H1 (cell line): ENCODE measurements around the gene CAMK2A. TPM values are rescaled to one million over a fixed set of nuclear protein-coding genes. Genes with fewer than 3 reads are reported as not detected.

ENCODE experiments used
- CBX5 ChIP-seq: fragments of 300-800, 300-1000 bp; sonication (generic); IDR thresholded peaks from 2 replicates; pipeline ENCODE4 v1.7.1; 2016; ENCODE audit warnings: antibody characterized with exemption, low read length, low read depth
- EGR1 ChIP-seq: IDR thresholded peaks from 2 replicates; pipeline ENCODE4 v1.6.1; 2011; ENCODE audit warnings: low read depth, low read length, borderline replicate concordance
- EP300 ChIP-seq, 2 experiments: IDR thresholded peaks; 1 replicate in 1 of 2; 2 replicates in 1 of 2; pipeline ENCODE4 v1.6.1; 2011 to 2012; ENCODE audit warnings: low read depth in 2 of 2, low read length in 2 of 2, mild to moderate bottlenecking in 2 of 2, borderline replicate concordance in 1 of 2, inconsistent platforms in 1 of 2, moderate library complexity in 1 of 2
- EZH2 ChIP-seq: fragments of 200-600 bp; sonication (generic); IDR thresholded peaks from 2 replicates; pipeline ENCODE4 v1.7.1; 2012; ENCODE audit warnings: low read depth, mild to moderate bottlenecking, moderate library complexity, low read length, inconsistent platforms; ENCODE audit not compliant: severe bottlenecking
- SUZ12 ChIP-seq: fragments of 200-600 bp; sonication (generic); IDR thresholded peaks from 2 replicates; pipeline ENCODE4 v1.6.1; 2012; ENCODE audit warnings: mild to moderate bottlenecking, inconsistent platforms, low read length, moderate library complexity, mixed read lengths
- polyA plus RNA-seq, 7 experiments: library from polyadenylated mRNA; depleted of rRNA in 3 of 7; stranded (reverse) in 5 of 7; unstranded in 2 of 7; fragments of >200 nt in 5 of 7; fragments of 200-250 nt in 2 of 7; gene quantifications; 1 replicate in 5 of 7; 2 replicates in 1 of 7; 4 replicates in 1 of 7; pipeline versions ENCODE4 v1.2.1 to v1.2.3, GENCODE V29; 2011 to 2013; ENCODE audit warnings: missing spikeins in 2 of 7, mixed read lengths in 2 of 7
- total RNA-seq: library from RNA; stranded (reverse); fragmentation: NEBNext Ultra II Directional; extraction: Animal tissue kit (Norgen Biotek cat#: 25700); gene quantifications from 2 replicates; pipeline ENCODE4 v1.2.1, GENCODE V29; 2021
- TF ChIP-seq, protein P1 (sequence below): fragments of 300-600 bp; sonication (generic); IDR thresholded peaks from 2 replicates; pipeline ENCODE4 v1.7.1; 2012; ENCODE audit warnings: low read length, moderate library complexity, mild to moderate bottlenecking, inconsistent platforms; ENCODE audit not compliant: insufficient replicate concordance

CAMK2A gene
- total and polyA plus RNA-seq, 2 of the 8 experiments (the other 6 are each of a cell fraction or from before 2014, with no cell fraction given): 0.20 to 0.28 TPM

DNA sequence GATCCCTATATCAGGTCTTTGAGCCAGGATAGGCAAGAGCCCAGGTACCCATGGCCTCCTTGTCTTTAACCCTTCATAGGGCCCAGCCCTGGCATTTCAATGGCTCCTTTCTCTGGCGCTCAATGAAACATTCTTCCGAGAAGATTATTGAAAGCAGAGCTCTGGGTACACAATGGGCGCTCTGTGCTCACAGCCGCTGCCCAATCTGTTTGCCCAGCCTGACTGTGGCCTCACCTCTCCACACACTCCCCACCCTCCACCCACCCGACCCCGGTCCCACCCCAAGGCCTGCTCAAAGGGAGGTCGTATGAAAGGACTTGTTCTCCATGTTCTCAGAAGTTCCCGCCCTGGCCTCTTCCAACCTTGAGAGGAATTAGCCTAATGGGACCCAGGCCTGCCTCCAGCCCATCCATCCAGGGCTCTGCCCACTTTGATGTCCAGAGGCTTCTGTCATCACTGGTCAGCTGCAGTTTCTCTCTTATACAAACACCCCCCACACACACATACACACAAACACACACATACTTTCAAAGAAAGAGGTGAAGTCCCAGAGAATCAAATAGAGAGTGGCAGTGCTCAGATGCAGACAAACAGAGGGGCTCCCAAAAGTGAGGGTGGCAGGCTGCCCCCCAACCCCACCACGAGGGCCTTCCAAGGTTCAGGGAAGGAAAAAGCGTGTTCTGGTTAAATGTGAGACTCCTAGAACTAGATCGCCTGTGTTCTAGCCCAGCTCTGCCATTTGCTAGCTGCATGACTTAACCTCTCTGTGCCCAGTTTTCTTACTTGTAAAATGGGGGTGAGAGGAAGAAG is 18.2 kb upstream of the CAMK2A start (continued):
- TF ChIP-seq, protein P1, sequence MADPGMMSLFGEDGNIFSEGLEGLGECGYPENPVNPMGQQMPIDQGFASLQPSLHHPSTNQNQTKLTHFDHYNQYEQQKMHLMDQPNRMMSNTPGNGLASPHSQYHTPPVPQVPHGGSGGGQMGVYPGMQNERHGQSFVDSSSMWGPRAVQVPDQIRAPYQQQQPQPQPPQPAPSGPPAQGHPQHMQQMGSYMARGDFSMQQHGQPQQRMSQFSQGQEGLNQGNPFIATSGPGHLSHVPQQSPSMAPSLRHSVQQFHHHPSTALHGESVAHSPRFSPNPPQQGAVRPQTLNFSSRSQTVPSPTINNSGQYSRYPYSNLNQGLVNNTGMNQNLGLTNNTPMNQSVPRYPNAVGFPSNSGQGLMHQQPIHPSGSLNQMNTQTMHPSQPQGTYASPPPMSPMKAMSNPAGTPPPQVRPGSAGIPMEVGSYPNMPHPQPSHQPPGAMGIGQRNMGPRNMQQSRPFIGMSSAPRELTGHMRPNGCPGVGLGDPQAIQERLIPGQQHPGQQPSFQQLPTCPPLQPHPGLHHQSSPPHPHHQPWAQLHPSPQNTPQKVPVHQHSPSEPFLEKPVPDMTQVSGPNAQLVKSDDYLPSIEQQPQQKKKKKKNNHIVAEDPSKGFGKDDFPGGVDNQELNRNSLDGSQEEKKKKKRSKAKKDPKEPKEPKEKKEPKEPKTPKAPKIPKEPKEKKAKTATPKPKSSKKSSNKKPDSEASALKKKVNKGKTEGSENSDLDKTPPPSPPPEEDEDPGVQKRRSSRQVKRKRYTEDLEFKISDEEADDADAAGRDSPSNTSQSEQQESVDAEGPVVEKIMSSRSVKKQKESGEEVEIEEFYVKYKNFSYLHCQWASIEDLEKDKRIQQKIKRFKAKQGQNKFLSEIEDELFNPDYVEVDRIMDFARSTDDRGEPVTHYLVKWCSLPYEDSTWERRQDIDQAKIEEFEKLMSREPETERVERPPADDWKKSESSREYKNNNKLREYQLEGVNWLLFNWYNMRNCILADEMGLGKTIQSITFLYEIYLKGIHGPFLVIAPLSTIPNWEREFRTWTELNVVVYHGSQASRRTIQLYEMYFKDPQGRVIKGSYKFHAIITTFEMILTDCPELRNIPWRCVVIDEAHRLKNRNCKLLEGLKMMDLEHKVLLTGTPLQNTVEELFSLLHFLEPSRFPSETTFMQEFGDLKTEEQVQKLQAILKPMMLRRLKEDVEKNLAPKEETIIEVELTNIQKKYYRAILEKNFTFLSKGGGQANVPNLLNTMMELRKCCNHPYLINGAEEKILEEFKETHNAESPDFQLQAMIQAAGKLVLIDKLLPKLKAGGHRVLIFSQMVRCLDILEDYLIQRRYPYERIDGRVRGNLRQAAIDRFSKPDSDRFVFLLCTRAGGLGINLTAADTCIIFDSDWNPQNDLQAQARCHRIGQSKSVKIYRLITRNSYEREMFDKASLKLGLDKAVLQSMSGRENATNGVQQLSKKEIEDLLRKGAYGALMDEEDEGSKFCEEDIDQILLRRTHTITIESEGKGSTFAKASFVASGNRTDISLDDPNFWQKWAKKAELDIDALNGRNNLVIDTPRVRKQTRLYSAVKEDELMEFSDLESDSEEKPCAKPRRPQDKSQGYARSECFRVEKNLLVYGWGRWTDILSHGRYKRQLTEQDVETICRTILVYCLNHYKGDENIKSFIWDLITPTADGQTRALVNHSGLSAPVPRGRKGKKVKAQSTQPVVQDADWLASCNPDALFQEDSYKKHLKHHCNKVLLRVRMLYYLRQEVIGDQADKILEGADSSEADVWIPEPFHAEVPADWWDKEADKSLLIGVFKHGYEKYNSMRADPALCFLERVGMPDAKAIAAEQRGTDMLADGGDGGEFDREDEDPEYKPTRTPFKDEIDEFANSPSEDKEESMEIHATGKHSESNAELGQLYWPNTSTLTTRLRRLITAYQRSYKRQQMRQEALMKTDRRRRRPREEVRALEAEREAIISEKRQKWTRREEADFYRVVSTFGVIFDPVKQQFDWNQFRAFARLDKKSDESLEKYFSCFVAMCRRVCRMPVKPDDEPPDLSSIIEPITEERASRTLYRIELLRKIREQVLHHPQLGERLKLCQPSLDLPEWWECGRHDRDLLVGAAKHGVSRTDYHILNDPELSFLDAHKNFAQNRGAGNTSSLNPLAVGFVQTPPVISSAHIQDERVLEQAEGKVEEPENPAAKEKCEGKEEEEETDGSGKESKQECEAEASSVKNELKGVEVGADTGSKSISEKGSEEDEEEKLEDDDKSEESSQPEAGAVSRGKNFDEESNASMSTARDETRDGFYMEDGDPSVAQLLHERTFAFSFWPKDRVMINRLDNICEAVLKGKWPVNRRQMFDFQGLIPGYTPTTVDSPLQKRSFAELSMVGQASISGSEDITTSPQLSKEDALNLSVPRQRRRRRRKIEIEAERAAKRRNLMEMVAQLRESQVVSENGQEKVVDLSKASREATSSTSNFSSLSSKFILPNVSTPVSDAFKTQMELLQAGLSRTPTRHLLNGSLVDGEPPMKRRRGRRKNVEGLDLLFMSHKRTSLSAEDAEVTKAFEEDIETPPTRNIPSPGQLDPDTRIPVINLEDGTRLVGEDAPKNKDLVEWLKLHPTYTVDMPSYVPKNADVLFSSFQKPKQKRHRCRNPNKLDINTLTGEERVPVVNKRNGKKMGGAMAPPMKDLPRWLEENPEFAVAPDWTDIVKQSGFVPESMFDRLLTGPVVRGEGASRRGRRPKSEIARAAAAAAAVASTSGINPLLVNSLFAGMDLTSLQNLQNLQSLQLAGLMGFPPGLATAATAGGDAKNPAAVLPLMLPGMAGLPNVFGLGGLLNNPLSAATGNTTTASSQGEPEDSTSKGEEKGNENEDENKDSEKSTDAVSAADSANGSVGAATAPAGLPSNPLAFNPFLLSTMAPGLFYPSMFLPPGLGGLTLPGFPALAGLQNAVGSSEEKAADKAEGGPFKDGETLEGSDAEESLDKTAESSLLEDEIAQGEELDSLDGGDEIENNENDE: no peak
- TF ChIP-seq SUZ12 (no peak), EZH2 (no peak), EGR1 (no peak), EP300 (IDR thresholded peaks at IDR 0.05; ENCODE audit: borderline replicate concordance in 1 of 2, low read depth in 2 of 2, low read length in 2 of 2) (no peak), CBX5 (no peak)
